Activated naive CD4-positive, alpha-beta T cell treated with anti-CD3 and anti-CD28 coated beads, Interleukin-2, amount 50 U/mL, for 72 hours (primary cell): ENCODE measurements around the gene CLCN3. TPM values are rescaled to one million over a fixed set of nuclear protein-coding genes. Genes with fewer than 3 reads are reported as not detected.
A peak's percentile ranks its signal among the peaks of the same experiment; 100 is the strongest.
"Not testable (repeated sequence)": the region's sequence is repeated elsewhere in the genome, so short reads cannot be mapped to it uniquely, and the experiment has no call there.

Source experiments
- ATAC-seq, 2 donors: fragments of 150-1000 bp; cut with Tn5 transposase; 2 replicates each; pipeline ENCODE4 v1.10.0; 2021; ENCODE audit warnings: mild to moderate bottlenecking in 2 of 2, moderate library complexity in 2 of 2
- DNase-seq, 2 donors: peaks; one replicate each; pipeline ENCODE4 v3.0.0; 2021 to 2022; ENCODE audit warnings: low spot score in 2 of 2
- H3K27ac Mint-ChIP-seq, 2 donors: one replicate each; pipeline ENCODE4 v1.8.0; 2022; ENCODE audit warnings: mild to moderate bottlenecking in 2 of 2, mixed read lengths in 2 of 2
- H3K36me3 Mint-ChIP-seq, 2 donors: one replicate each; pipeline ENCODE4 v1.8.0; 2022; ENCODE audit warnings: mixed read lengths in 2 of 2
- H3K9me3 Mint-ChIP-seq, 2 donors: one replicate each; pipeline ENCODE4 v1.8.0; 2022; ENCODE audit warnings: mixed read lengths in 2 of 2
- total RNA-seq, 2 donors: library from RNA; stranded (reverse); gene quantifications; one replicate each; pipeline ENCODE4 v1.2.3, GENCODE V29; 2022

CLCN3 gene
- total RNA-seq: 10 to 100 TPM; 22.0 to 23.9 TPM

DNA sequence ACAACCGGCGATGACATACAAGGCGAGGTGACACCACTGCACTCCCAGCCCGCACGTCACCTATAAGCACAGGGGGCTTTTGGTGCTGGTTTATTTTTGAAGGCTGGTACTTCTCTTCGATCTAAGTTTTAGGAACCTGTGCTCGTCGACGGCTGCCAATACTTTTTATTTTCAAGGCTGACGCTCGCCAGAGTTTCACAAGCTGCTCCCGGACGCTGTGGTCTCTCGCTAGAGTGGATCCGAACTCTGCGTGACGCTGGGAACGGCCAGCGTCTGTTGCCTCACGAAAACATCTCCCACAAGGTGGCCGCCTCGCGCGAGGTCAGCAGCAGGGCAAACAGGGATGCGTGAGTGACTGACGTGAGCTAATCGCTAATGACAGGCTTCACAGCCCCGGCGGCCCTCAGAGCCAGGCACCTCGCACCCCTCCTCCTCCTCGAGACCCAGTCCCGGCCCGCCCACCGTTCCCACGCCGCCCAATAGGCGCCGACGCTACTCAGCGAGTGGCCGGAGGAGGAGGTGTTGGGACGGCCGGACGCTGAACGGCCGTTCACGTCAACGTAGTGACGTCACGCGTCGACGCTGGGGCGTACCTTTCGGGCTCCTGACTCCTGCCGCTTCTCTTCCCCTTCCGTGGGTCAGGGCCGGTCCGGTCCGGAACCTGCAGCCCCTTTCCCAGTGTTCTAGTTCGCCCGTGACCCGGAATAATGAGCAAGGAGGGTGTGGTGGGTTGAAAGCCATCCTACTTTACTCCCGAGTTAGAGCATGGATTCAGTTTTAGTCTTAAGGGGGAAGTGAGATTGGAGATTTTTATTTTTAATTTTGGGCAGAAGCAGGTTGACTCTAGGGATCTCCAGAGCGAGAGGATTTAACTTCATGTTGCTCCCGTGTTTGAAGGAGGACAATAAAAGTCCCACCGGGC, at the start of gene CLCN3:
Gene CLCN3, plus strand, starts transcription at position 621 of the 922 bp plus-strand sequence. CDS start 15,351 bp downstream, outside the sequence.
- DNase-seq: peak; percentile 87 to 96
- Mint-ChIP-seq H3K27ac (peak within 1 kb of the TSS; percentile 96 to 99), H3K9me3 (no peaks in the 10 kb centered on the region), H3K36me3 (peaks cover 10 to 13% of the 10 kb centered on the region in 2 donors)
- peak; percentile 78 to 88 for ATAC-seq

DNA sequence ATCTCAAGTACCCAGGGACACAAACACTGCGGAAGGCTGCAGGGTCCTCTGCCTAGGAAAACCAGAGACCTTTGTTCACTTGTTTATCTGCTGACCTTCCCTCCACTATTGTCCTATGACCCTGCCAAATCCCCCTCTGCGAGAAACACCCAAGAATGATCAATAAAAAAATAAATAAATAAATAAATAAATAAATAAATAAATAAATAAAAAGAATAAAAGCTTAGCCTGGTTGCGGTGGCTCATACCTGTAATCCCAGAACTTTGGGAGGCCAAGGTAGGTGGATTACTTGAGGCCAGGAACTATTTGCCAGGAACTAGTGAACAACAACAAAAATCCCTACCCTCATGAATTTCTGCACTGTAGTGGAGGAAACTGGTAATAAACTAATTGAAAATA, 49.4 kb upstream of the CLCN3 start:
- not testable (repeated sequence) for H3K27ac Mint-ChIP-seq, DNase-seq, H3K9me3 Mint-ChIP-seq, ATAC-seq
- peaks cover 16 to 19% of the 10 kb centered on the region in 2 donors for H3K36me3 Mint-ChIP-seq

DNA sequence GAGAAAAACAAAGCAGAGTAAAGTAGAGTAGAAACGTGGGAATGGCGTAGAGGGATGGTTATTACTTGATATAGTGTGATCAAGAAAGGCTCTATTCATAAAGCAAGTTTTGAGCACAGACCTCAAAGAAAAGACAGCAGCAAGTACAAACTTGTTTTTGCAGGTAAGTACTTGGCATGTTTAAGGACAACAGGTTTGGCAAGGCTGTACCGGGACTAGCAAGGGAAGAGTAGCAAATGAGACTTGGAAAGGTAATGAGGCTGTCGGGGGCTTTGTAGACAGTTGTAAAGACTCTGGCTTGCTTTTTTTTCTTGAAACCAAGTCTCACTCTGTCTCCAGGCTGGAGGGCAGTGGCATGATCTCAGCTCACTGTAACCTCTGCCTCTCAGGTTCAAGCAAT, 48.9 kb upstream of the CLCN3 start:
- DNase-seq: no peak
- Mint-ChIP-seq H3K27ac (no peak overlapping the region), H3K36me3 (peaks cover 16 to 19% of the 10 kb centered on the region in 2 donors), H3K9me3 (no peaks in the 10 kb centered on the region)
- no peak for ATAC-seq

DNA sequence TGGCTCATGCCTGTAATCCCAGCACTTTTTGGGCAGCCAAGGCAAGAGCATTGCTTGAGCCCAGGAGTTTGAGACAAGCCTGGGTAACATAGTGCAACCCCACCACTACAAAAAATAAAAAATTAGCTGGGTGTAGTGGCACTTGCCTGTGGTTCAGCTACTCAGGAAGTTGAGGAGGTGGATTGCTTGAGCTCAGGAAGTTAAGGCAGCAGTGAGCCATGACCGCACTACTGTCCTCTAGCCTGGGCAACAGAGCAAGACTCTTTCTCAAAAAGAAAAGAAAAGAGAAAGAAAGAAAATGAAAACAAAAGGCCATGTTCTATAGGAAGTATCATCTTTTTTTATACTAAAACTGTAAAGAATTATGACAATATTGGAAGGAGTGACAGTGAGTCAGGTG, 46.5 kb upstream of the CLCN3 start:
- DNase-seq (no peak), ATAC-seq (no peak)
- Mint-ChIP-seq H3K36me3 (peaks cover 16 to 19% of the 10 kb centered on the region in 2 donors), H3K9me3 (no peaks in the 10 kb centered on the region), H3K27ac (peak overlapping the region in 1 of 2 donors; percentile 78)

DNA sequence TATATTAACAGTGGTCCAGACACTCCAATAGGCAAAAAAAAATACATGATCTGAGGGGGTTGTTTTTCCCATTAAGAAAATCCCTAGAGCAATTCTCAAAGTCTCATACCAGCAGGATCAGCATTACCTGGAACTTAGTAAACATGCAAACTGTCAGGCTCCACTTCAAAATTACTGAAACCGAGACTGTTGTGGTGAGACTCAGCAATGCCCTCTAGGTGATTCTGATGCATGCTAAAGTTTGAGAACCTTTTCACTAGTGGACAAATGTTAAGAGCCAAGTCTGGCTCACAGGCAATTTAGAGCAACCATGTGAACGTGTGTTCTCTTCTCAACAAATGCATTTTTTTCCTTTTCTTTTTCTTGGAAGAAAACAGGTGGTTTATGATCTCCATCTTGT, 38.2 kb upstream of the CLCN3 start:
- Mint-ChIP-seq H3K36me3 (peaks cover 0 to 4% of the 10 kb centered on the region in 2 donors), H3K9me3 (no peaks in the 10 kb centered on the region), H3K27ac (no peak overlapping the region)
- ATAC-seq (peak in 1 of 2 donors; percentile 35), DNase-seq (no peak)

DNA sequence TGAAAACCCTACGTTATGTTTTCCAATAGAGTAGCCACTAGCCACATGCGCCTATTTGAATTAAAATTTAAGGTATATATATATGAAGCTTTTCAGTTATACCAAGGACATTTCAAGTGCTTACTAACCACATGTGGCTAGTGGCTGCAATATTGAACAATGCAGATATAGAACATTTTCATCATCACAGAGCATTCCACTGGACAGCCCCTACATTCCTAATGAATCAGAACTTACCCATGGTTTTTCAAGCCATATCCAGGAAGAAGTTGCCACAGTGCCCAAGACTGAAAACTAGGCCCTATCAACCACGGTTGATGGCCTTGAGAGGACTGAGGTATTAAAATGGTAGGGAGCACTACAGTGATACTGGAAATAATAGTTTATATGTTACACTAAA, 37.7 kb upstream of the CLCN3 start:
- ATAC-seq: no peak
- H3K9me3 Mint-ChIP-seq: no peaks in the 10 kb centered on the region
- DNase-seq: no peak
- peaks cover 0 to 4% of the 10 kb centered on the region in 2 donors for H3K36me3 Mint-ChIP-seq
- no peak overlapping the region for H3K27ac Mint-ChIP-seq

DNA sequence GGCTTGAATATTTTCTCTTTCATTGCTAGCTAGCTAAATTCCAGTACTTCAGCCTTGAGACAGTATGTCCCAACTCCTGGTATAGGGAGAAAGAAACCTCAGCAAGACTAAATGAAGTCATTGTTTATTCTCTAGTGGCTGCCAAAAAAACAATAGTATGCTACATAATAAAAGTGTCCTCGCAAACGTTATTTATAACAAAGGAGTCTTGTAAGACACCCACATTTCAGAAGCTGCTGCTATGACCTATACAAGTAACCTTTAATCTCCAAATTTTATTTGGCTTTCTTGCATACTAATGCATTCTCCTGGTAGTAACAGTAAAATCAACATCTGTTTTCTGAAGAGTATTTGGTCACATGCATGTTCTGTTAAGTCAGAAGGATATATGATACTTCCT, 36.8 kb upstream of the CLCN3 start:
- Mint-ChIP-seq H3K36me3 (peaks cover 0 to 4% of the 10 kb centered on the region in 2 donors), H3K27ac (no peak overlapping the region), H3K9me3 (no peaks in the 10 kb centered on the region)
- no peak for ATAC-seq
- DNase-seq: no peak

DNA sequence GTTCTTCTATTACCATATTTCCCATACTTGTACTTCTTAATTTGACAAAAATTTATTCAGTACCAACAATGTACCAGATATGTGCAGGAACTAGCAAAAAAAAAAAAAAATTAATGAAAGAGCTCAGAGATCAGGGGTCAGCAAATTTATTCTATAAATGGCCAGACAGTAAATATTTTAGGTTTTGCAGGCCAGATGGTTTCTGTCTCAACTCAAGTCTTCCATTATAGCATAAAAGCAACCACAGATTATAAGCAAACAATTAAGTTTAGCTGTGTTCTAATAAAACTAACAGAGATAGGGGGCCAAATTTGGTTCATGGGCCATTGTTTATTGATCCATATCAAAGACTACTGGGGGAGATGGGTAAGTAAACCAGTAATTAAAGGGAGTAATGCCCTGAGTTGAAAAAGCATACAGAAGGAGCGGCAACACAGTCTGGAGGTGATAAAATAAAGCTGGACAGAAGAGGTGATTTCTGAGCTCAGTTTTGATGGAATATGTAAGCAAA, 27.3 kb upstream of the CLCN3 start:
- ATAC-seq (no peak), DNase-seq (no peak)
- H3K36me3 Mint-ChIP-seq: no peaks in the 10 kb centered on the region
- H3K9me3 Mint-ChIP-seq: no peaks in the 10 kb centered on the region
- no peak overlapping the region for H3K27ac Mint-ChIP-seq

DNA sequence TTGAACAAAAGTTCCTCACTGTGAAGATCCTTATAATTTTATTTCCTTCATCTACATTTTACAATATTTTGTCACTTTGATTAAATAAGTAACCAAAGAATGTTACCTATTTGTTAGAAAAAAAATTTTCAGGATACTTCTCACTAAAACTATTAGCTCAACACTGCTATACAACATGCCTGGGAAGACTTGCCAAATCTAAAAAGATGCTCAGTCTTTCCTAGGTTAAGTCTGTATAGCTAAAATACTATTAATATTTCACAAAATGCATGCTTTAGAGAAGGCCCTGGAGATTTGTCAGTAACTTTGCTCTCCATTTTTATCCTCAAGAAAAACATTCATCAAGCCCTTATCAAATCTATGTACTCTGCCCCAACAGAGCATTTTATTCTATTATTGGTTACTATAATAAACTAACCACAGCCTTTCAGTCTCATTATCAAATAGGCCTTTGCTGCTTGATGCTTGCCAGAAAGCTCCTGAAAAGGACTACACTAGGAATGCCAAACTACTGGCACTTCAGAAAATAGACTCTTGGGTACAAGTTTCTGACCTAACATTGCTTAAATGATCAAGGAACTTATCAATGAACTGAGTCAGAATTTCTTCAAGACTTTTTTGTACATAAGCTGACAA, 25.7 kb upstream of the CLCN3 start:
- Mint-ChIP-seq H3K9me3 (no peaks in the 10 kb centered on the region), H3K36me3 (no peaks in the 10 kb centered on the region), H3K27ac (no peak overlapping the region)
- DNase-seq (no peak), ATAC-seq (no peak)

DNA sequence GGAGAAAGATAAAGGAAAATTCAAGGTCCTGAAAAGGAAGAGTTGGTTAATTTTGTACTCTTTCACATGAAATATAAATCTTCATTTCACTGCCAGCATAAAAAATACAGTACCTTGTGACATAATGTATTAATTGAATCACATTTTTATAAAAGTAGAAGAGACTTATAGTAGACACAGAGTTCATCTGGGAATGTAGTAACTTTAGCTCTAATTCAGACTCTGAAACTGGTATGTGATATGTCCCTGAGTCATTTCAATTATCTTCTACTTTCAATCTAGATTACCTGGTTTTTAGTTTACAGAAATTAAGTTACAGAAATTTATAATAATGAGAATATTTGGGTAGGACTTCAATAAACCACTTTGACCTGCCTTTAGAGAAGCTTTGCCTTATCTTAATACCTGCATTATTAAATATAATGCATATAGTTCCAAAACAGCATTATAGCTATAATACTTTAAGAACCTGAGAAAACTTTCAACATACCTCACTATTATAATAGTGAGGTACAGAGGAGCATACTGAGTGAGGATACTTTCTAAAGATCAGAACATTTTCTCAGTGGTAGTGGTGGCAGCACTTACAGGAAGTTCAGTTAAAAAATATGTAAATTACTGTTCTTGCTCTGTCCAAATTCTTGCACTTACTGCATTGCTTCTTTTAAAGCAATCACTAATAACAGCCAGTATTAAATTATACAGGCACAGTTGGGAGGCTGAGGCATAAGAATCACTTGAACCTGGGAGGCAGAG, 19.2 kb upstream of the CLCN3 start:
- H3K27ac Mint-ChIP-seq: no peak overlapping the region
- no peak for DNase-seq
- H3K36me3 Mint-ChIP-seq: peaks cover 0 to 6% of the 10 kb centered on the region in 2 donors
- ATAC-seq: peak in 1 of 2 donors; percentile 64
- H3K9me3 Mint-ChIP-seq: no peaks in the 10 kb centered on the region

DNA sequence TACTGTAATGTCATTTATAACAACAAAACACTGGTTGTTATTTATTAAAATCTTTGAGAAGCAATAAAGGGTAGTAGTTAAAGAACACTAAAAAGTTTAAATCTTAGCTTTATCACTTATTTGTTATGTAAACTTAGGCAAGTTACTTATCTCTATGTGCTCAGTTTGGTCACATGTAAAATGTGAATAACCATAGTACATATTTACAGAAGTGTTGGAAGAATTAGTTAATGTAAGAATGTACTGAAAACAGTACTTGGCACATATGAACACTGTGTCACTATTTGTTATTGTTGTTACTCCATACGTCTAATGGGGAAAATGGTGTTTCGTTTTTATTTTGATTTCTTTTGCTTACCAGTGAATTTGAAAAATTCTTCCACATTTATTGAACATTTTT, 17.1 kb upstream of the CLCN3 start:
- ATAC-seq: no peak
- H3K27ac Mint-ChIP-seq: no peak overlapping the region
- H3K9me3 Mint-ChIP-seq: no peaks in the 10 kb centered on the region
- H3K36me3 Mint-ChIP-seq: peaks cover 0 to 6% of the 10 kb centered on the region in 2 donors
- no peak for DNase-seq

DNA sequence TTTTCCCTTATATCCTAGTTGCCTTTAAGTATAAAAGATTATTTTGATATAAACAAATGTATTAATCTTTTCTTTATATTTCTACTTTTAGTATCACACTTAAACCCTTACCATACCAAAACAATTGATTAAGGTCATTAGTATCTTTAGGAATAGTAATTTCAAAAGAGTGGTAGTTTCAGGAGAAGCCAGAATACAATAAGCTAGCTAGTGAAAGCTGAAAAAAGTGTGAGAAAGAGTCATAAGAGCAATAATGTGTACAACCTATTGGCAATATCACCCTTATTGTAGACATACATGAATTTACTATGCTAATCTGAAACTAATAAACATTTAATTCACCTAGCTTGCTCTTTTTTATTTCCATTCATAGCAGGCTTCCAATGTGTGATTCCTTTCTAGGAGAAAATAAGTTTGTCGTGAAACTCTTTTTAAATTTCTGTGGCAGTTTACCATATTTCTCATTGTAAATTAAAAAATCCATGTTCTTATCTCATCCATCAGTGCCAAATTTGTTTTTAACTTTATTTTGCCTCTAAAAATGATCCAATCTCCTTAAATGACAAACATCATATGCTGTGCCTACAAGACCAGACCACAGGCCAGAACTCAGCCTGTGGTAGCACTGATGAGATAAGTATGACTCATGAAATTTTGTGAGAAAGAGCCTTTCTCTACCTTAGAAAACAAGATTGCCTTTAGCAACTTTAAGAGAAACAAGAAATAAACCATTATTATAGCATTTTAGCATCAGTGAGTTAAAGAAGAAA, 16.1 kb upstream of the CLCN3 start:
- Mint-ChIP-seq H3K27ac (peak overlapping the region in 1 of 2 donors; percentile 46), H3K9me3 (no peaks in the 10 kb centered on the region), H3K36me3 (peaks cover 0 to 6% of the 10 kb centered on the region in 2 donors)
- DNase-seq (no peak), ATAC-seq (peak; percentile 86 to 87)

DNA sequence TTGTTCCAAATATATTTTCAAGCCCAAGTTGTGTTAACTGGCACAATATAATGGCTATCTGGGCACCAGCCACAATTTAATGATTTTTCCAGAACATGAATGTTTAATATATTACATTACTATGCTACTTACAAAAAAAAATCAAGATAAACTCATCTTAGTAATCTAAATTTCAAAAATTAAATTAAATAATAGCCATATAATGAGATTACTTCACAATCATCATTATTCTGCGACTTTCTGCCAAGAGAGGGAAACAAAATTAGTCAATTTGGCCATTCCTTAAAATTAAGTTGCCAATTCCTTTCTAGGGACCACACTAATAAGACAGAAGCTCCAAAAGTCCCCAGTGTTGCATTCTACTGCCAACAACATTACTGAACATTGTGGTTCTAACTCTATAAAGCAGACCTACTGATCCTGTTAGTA, 15.5 kb upstream of the CLCN3 start:
- Mint-ChIP-seq H3K9me3 (no peaks in the 10 kb centered on the region), H3K27ac (peak overlapping the region in 1 of 2 donors; percentile 46), H3K36me3 (peaks cover 0 to 6% of the 10 kb centered on the region in 2 donors)
- DNase-seq (no peak), ATAC-seq (peak in 1 of 2 donors; percentile 40)

DNA sequence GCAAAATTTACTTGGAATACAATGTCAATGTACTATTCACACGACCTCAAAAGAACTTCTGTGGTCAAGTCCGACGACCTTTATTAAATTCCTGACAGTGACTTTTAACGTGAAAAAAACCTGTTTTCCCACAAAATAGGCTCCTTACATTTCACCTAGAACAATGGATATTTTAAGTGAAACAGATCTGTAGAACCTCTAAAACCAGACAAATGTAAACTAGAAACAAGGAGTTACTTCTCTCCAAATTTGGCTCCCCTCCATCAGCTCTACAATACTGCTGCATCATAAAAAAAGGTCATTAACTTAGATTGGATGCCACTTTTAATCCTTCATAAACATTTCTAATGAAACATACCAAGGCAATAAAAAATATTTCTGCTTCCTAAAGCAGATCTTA, 9.2 kb upstream of the CLCN3 start:
- DNase-seq (no peak), ATAC-seq (no peak)
- Mint-ChIP-seq H3K27ac (peak overlapping the region in 1 of 2 donors; percentile 99), H3K36me3 (peaks cover 4 to 7% of the 10 kb centered on the region in 2 donors), H3K9me3 (no peaks in the 10 kb centered on the region)

DNA sequence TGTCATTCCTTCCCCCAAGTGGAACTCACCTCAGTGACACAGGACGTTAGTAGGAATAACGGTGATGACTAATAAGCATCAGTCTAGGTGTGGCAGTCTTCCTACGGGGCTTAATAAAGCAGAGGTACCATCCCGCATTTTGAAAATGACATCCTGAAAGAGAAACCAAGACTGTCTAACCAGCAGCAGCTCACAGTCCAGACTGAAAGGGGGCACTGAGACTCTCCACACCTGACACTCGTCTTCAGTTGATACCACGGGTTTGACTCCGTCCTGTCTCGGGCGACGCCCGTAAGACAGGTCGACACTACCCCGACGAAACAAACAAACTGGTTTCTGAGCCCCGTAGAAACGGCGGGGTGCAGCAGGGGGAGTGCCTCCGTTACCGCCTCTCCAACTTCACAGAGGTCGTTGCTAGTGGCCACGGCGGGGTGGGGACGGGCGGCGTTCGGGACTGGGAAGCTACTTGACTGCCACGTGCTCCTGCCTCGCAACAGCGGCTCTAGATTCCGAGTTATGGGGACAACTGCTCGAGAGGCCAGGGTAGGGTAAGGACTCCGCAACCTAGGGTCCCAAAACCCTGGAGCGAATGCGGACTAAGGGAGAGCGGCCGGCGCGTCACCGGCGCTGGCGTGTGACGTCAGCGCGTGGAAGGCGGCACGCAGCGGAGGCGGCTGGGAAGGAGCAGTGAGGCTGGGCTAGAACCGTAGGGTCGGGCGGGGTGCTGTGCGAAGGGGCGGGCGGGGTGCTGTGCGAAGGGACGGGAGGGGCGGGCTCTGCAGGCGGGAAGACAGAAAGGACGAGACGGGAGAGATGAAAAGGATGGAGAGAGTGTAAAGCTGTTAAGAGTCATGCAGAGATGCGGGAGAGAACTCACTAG, 8.1 kb upstream of the CLCN3 start, which contains the start of gene NEK1:
Gene NEK1, minus strand, starts transcription at position 593 of the 880 bp plus-strand sequence. CDS start 9,953 bp downstream, outside the sequence.
- ATAC-seq (peak; percentile 84 to 86), DNase-seq (peak; percentile 83 to 84)
- Mint-ChIP-seq H3K9me3 (no peaks in the 10 kb centered on the region), H3K36me3 (peaks cover 4 to 7% of the 10 kb centered on the region in 2 donors), H3K27ac (peak within 1 kb of the TSS; percentile 98 to 99)
